ENCODE measurements around the gene EP400.

The EP400 gene

DNA sequence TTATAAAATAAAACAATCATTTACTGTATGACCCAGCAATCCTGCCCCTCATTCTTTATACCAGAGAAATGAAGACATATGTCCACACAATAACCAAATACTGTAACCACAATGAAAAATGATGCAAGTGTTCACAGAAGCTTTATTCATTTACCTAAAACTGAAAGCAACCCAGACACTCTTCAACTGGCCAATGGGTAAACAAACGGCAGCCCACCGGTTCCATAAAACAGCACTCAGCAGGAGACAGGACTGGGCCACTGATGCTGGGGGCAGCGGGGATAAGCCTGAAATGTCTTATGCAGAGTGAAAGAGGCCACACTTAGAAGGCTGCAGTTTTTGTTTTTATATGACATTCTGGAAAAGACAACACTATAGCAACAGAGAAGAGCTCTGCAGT, 179.3 kb downstream of the EP400 start:
- no peak for FAIRE-seq

DNA sequence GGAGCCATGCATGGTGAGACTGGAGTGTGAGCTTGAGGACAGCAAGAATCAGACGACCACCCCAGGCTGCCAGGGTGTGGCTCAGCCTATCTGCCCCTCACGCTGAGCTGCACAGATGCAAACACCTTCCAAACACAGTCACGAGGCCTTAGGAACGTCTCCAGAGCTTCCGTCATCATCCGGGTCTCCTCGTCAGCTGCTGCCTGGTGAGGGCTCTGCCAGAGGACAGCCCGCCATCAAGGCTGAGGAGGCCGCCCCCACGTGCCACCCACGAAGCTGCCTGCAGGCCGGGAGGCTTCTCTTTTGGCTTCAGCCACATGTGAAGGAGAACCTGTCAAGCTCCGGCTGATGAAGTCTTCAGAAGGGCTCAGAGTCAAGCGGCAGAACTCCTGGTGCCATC, 180.9 kb downstream of the EP400 start:
- no peak for FAIRE-seq

All from G401.6 (cell line).